CD14-positive monocyte (primary cell): ENCODE data around the gene REL. TPM values are rescaled to one million over a fixed set of nuclear protein-coding genes. Genes with fewer than 3 reads are reported as not detected.

Source experiments
- DNase-seq, 3 donors: peaks; one replicate each; pipeline ENCODE4 v3.0.0-alpha.2; 2011 to 2022
- H2AFZ ChIP-seq: 2 replicates; pipeline ENCODE4 v1.6.0; 2012; ENCODE audit warnings: mild to moderate bottlenecking, low read depth, low read length, inconsistent platforms; ENCODE audit not compliant: insufficient read depth, poor library complexity, severe bottlenecking
- H3K27ac ChIP-seq, 2 donors: 1 replicate in 1 of 2; 2 replicates in 1 of 2; pipeline ENCODE4 v1.5.1; 2012 to 2013; ENCODE audit warnings: low read length in 2 of 2, control low read depth in 1 of 2, inconsistent platforms in 1 of 2, low read depth in 1 of 2, mild to moderate bottlenecking in 1 of 2
- H3K27me3 ChIP-seq, 2 donors: one replicate each; pipeline versions ENCODE4 v1.6.0 to v1.6.1; 2011 to 2013; ENCODE audit warnings: low read length in 2 of 2; ENCODE audit not compliant: control insufficient read depth in 2 of 2, insufficient read depth in 2 of 2
- H3K36me3 ChIP-seq, 2 donors: replicated peaks in 1 of 2; 1 replicate in 1 of 2; 2 replicates in 1 of 2; pipeline versions ENCODE4 v1.5.1 to v1.6.1; 2012 to 2013; ENCODE audit warnings: low read length in 2 of 2, control low read depth in 1 of 2, inconsistent platforms in 1 of 2, mild to moderate bottlenecking in 1 of 2; ENCODE audit not compliant: insufficient read depth in 2 of 2, control insufficient read depth in 1 of 2
- H3K4me1 ChIP-seq, 2 donors: 1 replicate in 1 of 2; 2 replicates in 1 of 2; pipeline versions ENCODE4 v1.5.1 to v1.6.1; 2012 to 2013; ENCODE audit warnings: low read length in 2 of 2, control low read depth in 1 of 2, inconsistent platforms in 1 of 2, mild to moderate bottlenecking in 1 of 2, moderate library complexity in 1 of 2; ENCODE audit not compliant: insufficient read depth in 2 of 2, control insufficient read depth in 1 of 2
- H3K4me2 ChIP-seq: replicated peaks from 2 replicates; pipeline ENCODE3; 2012; ENCODE audit warnings: low read length, moderate library complexity, mild to moderate bottlenecking; ENCODE audit not compliant: poor library complexity, severe bottlenecking; ENCODE audit errors: extremely low read depth
- H3K4me3 ChIP-seq, 3 experiments: fragments of 200-600 bp in 1 of 3; sonication (generic) in 1 of 3; replicated peaks in 1 of 3; 1 replicate in 2 of 3; 2 replicates in 1 of 3; pipeline ENCODE4 v1.5.1; 2011 to 2013; ENCODE audit warnings: low read length in 3 of 3, mild to moderate bottlenecking in 3 of 3, control low read depth in 2 of 3, low read depth in 2 of 3, inconsistent platforms in 1 of 3, moderate library complexity in 1 of 3
- H3K79me2 ChIP-seq: 2 replicates; pipeline ENCODE4 v1.6.0; 2012; ENCODE audit warnings: mild to moderate bottlenecking, control low read depth, inconsistent platforms, low read length, moderate library complexity; ENCODE audit not compliant: insufficient read depth
- H3K9ac ChIP-seq: 2 replicates; pipeline ENCODE4 v1.6.0; 2017; ENCODE audit warnings: low read length, mild to moderate bottlenecking; ENCODE audit not compliant: insufficient read depth, poor library complexity, severe bottlenecking
- H3K9me3 ChIP-seq, 2 donors: replicated peaks in 1 of 2; 1 replicate in 1 of 2; 2 replicates in 1 of 2; pipeline versions ENCODE4 v1.5.1 to v1.6.1; 2012 to 2013; ENCODE audit warnings: low read length in 2 of 2, control low read depth in 1 of 2; ENCODE audit not compliant: control insufficient read depth in 1 of 2, insufficient read depth in 1 of 2
- H4K20me1 ChIP-seq: 2 replicates; pipeline ENCODE4 v1.6.0; 2012; ENCODE audit warnings: mild to moderate bottlenecking, low read length, control low read depth, moderate library complexity; ENCODE audit not compliant: insufficient read depth
- H3K27ac Mint-ChIP-seq, 7 donors: one replicate each; pipeline ENCODE4 v1.8.0; 2020; ENCODE audit warnings: mild to moderate bottlenecking in 7 of 7, mixed read lengths in 7 of 7, moderate library complexity in 6 of 7, inconsistent platforms in 2 of 7
- H3K27me3 Mint-ChIP-seq, 3 donors: one replicate each; pipeline ENCODE4 v1.8.0; 2021 to 2022; ENCODE audit warnings: low read depth in 3 of 3, mild to moderate bottlenecking in 3 of 3, mixed read lengths in 3 of 3, moderate library complexity in 3 of 3, inconsistent platforms in 1 of 3
- H3K36me3 Mint-ChIP-seq, 2 donors: one replicate each; pipeline ENCODE4 v1.8.0; 2020; ENCODE audit warnings: mixed read lengths in 2 of 2, inconsistent platforms in 1 of 2, mild to moderate bottlenecking in 1 of 2
- H3K4me1 Mint-ChIP-seq: one replicate; pipeline ENCODE4 v1.8.0; 2020; ENCODE audit warnings: mild to moderate bottlenecking, mixed read lengths
- H3K4me3 Mint-ChIP-seq, 2 donors: one replicate each; pipeline ENCODE4 v1.8.0; 2020; ENCODE audit warnings: mild to moderate bottlenecking in 2 of 2, mixed read lengths in 2 of 2, moderate library complexity in 1 of 2
- H3K9me3 Mint-ChIP-seq, 7 donors: one replicate each; pipeline ENCODE4 v1.8.0; 2020 to 2022; ENCODE audit warnings: mixed read lengths in 7 of 7, mild to moderate bottlenecking in 6 of 7, moderate library complexity in 6 of 7, inconsistent platforms in 2 of 7
- WGBS: methylation state at CpG from one replicate; pipeline ENCODE4 v1.1.5; 2013; ENCODE audit warnings: missing lambda C conversion rate; ENCODE audit not compliant: insufficient coverage; 5-methylcytosine and 5-hydroxymethylcytosine counted together
- intact Hi-C, 2 donors: fragments of 100-400 bp; cut with micrococcal nuclease; formaldehyde crosslinking; loops; one replicate each; pipeline versions ENCODE4 v1.15.0 to v1.15.1; 2023
- polyA plus RNA-seq, 3 donors: library from polyadenylated mRNA; depleted of rRNA in 1 of 3; unstranded in 2 of 3; stranded (reverse) in 1 of 3; fragments of 300-500 nt in 2 of 3; fragments of >200 nt in 1 of 3; fragmentation: Illumina TruSeq in 2 of 3; gene quantifications; 1 replicate in 2 of 3; 2 replicates in 1 of 3; pipeline ENCODE4 v1.2.3, GENCODE V29; 2012 to 2021
- TF ChIP-seq, protein P1 (sequence below): fragments of 200-600 bp; IDR thresholded peaks from one replicate; pipeline ENCODE4 v1.8.0; 2022; ENCODE audit warnings: antibody characterized with exemption, mild to moderate bottlenecking

Gene REL
- polyA plus RNA-seq, 3 donors: 18.3 to 34.3 (median 20.3) TPM

DNA sequence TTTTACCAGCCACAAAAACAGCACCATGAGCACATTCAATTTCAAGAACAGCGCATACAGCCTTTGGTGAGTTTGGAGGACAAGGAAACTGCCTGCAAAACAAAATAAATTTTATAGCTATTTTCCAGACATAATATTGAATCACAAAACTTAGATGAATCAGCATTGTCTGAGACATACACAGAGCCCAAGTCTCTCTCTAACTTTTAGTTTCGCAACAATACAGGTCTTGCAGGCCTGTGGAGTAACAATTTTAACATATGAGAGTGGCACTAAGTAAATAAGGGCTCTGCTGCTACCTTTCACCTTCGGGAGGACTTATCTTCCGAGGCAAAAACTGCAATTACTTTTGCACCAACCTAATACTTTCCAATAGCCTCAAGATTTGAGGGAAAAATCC lies 80.1 kb downstream of the REL start:
- no peaks in the 10 kb centered on the region for H3K36me3 ChIP-seq
- H3K4me3 ChIP-seq: no peak overlapping the region
- H3K4me1 ChIP-seq: peaks cover 7 to 15% of the 10 kb centered on the region in 2 donors
- TF ChIP-seq, protein P1, sequence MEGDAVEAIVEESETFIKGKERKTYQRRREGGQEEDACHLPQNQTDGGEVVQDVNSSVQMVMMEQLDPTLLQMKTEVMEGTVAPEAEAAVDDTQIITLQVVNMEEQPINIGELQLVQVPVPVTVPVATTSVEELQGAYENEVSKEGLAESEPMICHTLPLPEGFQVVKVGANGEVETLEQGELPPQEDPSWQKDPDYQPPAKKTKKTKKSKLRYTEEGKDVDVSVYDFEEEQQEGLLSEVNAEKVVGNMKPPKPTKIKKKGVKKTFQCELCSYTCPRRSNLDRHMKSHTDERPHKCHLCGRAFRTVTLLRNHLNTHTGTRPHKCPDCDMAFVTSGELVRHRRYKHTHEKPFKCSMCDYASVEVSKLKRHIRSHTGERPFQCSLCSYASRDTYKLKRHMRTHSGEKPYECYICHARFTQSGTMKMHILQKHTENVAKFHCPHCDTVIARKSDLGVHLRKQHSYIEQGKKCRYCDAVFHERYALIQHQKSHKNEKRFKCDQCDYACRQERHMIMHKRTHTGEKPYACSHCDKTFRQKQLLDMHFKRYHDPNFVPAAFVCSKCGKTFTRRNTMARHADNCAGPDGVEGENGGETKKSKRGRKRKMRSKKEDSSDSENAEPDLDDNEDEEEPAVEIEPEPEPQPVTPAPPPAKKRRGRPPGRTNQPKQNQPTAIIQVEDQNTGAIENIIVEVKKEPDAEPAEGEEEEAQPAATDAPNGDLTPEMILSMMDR: no peak
- no peaks in the 10 kb centered on the region for H3K79me2 ChIP-seq
- H3K9me3 Mint-ChIP-seq: no peaks in the 10 kb centered on the region
- peak overlapping the region in 2 of 7 donors; percentile 7 to 10 for H3K27ac Mint-ChIP-seq
- no peak overlapping the region for H3K9ac ChIP-seq
- H3K27me3 Mint-ChIP-seq: no peaks in the 10 kb centered on the region
- no peaks in the 10 kb centered on the region for H3K9me3 ChIP-seq
- intact Hi-C loops: no loop called here
- peak; percentile 21 to 59 (median 47) for DNase-seq
- H3K27ac ChIP-seq: peak overlapping the region in 1 of 2 donors; percentile 37
- 53% methylated on average over 2 of the region's 4 CpGs for WGBS
- no peak overlapping the region for H3K4me2 ChIP-seq
- H3K4me3 Mint-ChIP-seq: no peak overlapping the region
- no peaks in the 10 kb centered on the region for H3K27me3 ChIP-seq
- H3K4me1 Mint-ChIP-seq: peaks cover 11% of the 10 kb centered on the region
- peaks cover 14 to 17% of the 10 kb centered on the region in 2 donors for H3K36me3 Mint-ChIP-seq
- no peak overlapping the region for H2AFZ ChIP-seq
- H4K20me1 ChIP-seq: no peaks in the 10 kb centered on the region

DNA sequence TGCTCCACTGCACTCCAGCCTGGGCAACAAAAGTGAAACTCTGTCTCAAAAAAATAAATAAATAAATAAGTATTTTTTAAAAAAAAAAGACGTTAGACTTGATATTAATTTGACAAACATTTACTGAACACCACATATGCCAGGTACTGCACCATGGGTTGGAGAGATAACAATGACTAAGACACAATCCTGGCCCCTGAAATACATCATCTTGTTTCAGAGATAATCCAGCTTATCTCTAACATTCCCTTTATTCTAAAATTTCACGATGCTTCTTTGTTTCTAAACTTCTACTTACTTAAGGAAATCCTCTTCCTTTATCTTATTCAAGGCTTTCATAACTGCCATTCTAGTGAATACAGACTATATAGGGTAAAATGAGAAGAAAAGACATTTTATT lies 81.2 kb downstream of the REL start:
- Histone ChIP-seq H3K36me3 (no peaks in the 10 kb centered on the region), H3K27me3 (no peaks in the 10 kb centered on the region), H3K4me2 (no peak overlapping the region), H2AFZ (no peak overlapping the region), H3K9me3 (no peaks in the 10 kb centered on the region), H3K4me3 (no peak overlapping the region), H3K4me1 (peaks cover 11 to 18% of the 10 kb centered on the region in 2 donors), H3K27ac (no peak overlapping the region), H3K79me2 (no peaks in the 10 kb centered on the region), H3K9ac (no peak overlapping the region), H4K20me1 (no peaks in the 10 kb centered on the region)
- Mint-ChIP-seq H3K4me1 (peaks cover 16% of the 10 kb centered on the region), H3K4me3 (no peak overlapping the region), H3K27ac (no peak overlapping the region), H3K36me3 (peaks cover 14 to 16% of the 10 kb centered on the region in 2 donors), H3K27me3 (no peaks in the 10 kb centered on the region), H3K9me3 (no peaks in the 10 kb centered on the region)
- TF ChIP-seq, protein P1: no peak
- DNase-seq: no peak
- intact Hi-C loops: no loop called here
- no CpG with 5 or more reads among the region's 2 CpGs for WGBS
